PC-9 (cell line): ENCODE data around the gene AKAP12.

Experiments
- EZH2 ChIP-seq: fragments of 200-600 bp; sonication (generic); IDR thresholded peaks from 2 replicates; pipeline ENCODE4 v1.8.0; 2017; ENCODE audit warnings: antibody characterized with exemption, low read depth
- TF ChIP-seq, protein P1 (sequence below): fragments of 200-600 bp; sonication (generic); conservative IDR thresholded peaks from 2 replicates; pipeline ENCODE4 v1.6.1; 2017; ENCODE audit warnings: mixed run types, antibody characterized with exemption, mild to moderate bottlenecking, moderate library complexity

- TF ChIP-seq, protein P1, sequence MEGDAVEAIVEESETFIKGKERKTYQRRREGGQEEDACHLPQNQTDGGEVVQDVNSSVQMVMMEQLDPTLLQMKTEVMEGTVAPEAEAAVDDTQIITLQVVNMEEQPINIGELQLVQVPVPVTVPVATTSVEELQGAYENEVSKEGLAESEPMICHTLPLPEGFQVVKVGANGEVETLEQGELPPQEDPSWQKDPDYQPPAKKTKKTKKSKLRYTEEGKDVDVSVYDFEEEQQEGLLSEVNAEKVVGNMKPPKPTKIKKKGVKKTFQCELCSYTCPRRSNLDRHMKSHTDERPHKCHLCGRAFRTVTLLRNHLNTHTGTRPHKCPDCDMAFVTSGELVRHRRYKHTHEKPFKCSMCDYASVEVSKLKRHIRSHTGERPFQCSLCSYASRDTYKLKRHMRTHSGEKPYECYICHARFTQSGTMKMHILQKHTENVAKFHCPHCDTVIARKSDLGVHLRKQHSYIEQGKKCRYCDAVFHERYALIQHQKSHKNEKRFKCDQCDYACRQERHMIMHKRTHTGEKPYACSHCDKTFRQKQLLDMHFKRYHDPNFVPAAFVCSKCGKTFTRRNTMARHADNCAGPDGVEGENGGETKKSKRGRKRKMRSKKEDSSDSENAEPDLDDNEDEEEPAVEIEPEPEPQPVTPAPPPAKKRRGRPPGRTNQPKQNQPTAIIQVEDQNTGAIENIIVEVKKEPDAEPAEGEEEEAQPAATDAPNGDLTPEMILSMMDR = no peak
- TF ChIP-seq EZH2 = no peak
Measured at GRCh38 chr6:151351146-151351700, 111.5 kb downstream of the AKAP12 start.
